SH-SY5Y (cell line): ENCODE results near the gene RBM19.

ENCODE experiments used
- GATA2 ChIP-seq: IDR thresholded peaks from 2 replicates; pipeline ENCODE4 v1.6.1; 2011; ENCODE audit warnings: mild to moderate bottlenecking, low read depth, low read length
- GATA3 ChIP-seq: IDR thresholded peaks from 2 replicates; pipeline ENCODE4 v1.6.1; 2011; ENCODE audit warnings: low read depth, mild to moderate bottlenecking, low read length, moderate library complexity

DNA sequence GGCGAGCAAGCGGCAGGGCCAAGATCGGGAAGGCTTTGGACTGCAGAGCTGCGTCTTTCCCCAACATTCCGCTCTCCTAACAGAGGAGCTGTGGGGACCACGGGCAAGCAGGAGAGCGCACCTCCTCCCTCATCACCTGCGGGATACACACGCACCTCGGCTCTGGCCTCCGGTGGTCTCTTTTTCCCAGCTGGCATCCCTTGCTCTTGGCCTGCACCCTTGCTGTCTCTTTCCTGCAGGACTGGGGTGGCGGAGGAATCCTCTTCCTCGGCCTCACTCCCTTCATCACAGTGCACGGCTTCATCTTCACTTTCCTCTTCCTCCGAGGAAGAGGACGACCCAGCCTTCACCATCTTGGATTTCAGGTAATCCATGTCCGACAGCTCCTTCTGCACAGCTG lies 8.5 kb downstream of the RBM19 start:
- TF ChIP-seq GATA2 (no peak), GATA3 (no peak)
